NB4 (cell line): ENCODE results near the gene FAM240A.
"Not testable (repeated sequence)": the region's sequence is repeated elsewhere in the genome, so short reads cannot be mapped to it uniquely, and the experiment has no call there.

Experiments used
- MYC ChIP-seq: IDR thresholded peaks from 2 replicates; pipeline ENCODE4 v1.6.1; 2011; ENCODE audit warnings: low read depth, low read length
- POLR2A ChIP-seq: IDR thresholded peaks from 2 replicates; pipeline ENCODE4 v1.6.1; 2011; ENCODE audit warnings: mild to moderate bottlenecking; ENCODE audit not compliant: insufficient read length; ENCODE audit errors: extremely low read depth
- TF ChIP-seq, protein P1 (sequence below): IDR thresholded peaks from one replicate; pipeline ENCODE4 v1.5.1; 2012; ENCODE audit warnings: low read depth, low read length
- TF ChIP-seq, protein P2 (sequence below): IDR thresholded peaks from 2 replicates; pipeline ENCODE4 v1.6.1; 2011; ENCODE audit warnings: low read depth, low read length

DNA sequence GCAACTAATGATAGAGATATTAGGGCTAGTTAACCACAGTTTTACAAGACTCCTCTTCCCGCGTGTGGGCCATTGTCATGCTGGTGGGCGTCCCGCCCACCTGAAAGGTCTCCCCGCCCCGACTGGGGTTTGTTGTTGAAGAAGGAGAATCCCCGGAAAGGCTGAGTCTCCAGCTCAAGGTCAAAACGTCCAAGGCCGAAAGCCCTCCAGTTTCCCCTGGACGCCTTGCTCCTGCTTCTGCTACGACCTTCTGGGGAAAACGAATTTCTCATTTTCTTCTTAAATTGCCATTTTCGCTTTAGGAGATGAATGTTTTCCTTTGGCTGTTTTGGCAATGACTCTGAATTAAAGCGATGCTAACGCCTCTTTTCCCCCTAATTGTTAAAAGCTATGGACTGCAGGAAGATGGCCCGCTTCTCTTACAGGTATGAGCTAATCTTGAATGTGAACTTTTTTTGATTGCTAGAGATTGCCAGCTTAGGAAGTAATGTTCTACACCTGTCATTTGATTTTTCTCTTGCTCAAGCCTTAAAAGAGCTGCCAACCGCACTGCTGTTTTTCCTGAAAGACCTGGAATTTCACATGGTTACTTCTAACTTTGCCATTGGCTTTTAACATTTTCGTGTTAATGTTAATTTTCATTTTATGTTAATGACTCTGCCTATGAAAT lies 34.6 kb upstream of the FAM240A start:
- TF ChIP-seq, protein P1, sequence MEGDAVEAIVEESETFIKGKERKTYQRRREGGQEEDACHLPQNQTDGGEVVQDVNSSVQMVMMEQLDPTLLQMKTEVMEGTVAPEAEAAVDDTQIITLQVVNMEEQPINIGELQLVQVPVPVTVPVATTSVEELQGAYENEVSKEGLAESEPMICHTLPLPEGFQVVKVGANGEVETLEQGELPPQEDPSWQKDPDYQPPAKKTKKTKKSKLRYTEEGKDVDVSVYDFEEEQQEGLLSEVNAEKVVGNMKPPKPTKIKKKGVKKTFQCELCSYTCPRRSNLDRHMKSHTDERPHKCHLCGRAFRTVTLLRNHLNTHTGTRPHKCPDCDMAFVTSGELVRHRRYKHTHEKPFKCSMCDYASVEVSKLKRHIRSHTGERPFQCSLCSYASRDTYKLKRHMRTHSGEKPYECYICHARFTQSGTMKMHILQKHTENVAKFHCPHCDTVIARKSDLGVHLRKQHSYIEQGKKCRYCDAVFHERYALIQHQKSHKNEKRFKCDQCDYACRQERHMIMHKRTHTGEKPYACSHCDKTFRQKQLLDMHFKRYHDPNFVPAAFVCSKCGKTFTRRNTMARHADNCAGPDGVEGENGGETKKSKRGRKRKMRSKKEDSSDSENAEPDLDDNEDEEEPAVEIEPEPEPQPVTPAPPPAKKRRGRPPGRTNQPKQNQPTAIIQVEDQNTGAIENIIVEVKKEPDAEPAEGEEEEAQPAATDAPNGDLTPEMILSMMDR, result not testable (repeated sequence)
- TF ChIP-seq POLR2A, MYC: not testable (repeated sequence)
- TF ChIP-seq, protein P2, sequence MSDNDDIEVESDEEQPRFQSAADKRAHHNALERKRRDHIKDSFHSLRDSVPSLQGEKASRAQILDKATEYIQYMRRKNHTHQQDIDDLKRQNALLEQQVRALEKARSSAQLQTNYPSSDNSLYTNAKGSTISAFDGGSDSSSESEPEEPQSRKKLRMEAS, result not testable (repeated sequence)
